HG02870 (cell line): Measurements from ENCODE around the gene MMP14.
"Not testable (repeated sequence)": the region's sequence is repeated elsewhere in the genome, so short reads cannot be mapped to it uniquely, and the experiment has no call there.

ENCODE experiments used
- ATAC-seq: cut with Tn5 transposase; IDR thresholded peaks from one replicate; pipeline ENCODE4 v1.9.1; 2021; ENCODE audit warnings: mild to moderate bottlenecking, moderate library complexity; ENCODE audit not compliant: unreplicated experiment

The MMP14 gene

DNA sequence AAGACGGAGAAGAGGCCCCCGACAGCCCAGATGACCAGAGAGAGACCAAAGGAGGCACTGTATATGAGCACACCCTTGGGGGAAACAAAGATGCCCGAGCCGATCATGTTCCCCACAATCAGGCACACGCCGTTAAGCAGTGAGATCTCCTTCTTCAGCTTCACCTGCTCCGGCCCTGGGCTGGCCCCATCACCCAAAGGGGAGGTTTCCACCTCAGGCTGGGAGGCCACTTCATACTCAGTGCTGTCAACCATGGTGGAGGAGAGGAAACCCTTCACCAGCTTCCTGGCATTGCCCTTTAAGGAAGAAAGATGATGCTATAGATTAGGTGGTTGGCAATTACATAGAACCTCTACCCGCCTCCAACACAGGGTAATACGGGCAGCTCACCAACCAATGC is 23.2 kb upstream of the MMP14 start:
- no peak for ATAC-seq

GRCh38 chr14:22814373-22814772 is 22.0 kb upstream of the MMP14 start:
- ATAC-seq, result no peak

- no peak for ATAC-seq
These were observed 21.3 kb upstream of the MMP14 start, which contains the start of gene SLC7A7 for GRCh38 chr14:22814941-22815713. Gene SLC7A7, minus strand, starts transcription at chr14:22815435. Its CDS starts 2,037 bp downstream, at chr14:22813398.

GRCh38 chr14:22819151-22819988 is 17.0 kb upstream of the MMP14 start:
- peak; percentile 41 for ATAC-seq

DNA sequence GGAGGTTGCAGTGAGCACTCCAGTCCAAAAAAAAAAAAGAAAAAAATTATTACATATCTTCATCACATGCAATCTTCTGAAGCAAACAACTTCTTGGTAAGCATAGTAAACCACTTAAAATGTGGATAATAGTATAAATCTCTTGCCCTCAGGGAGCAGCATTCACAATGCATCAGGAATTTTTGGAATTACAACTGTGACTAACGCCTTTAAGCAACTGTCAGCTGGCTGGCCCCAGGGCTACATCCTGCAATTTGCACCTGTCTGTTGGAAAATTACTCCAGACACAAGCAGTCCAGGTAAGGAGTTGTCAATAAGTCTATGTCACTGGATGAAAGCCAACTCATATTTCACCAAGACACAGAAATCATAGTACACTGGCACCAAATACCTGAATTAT is 15.7 kb upstream of the MMP14 start:
- ATAC-seq, result no peak

DNA sequence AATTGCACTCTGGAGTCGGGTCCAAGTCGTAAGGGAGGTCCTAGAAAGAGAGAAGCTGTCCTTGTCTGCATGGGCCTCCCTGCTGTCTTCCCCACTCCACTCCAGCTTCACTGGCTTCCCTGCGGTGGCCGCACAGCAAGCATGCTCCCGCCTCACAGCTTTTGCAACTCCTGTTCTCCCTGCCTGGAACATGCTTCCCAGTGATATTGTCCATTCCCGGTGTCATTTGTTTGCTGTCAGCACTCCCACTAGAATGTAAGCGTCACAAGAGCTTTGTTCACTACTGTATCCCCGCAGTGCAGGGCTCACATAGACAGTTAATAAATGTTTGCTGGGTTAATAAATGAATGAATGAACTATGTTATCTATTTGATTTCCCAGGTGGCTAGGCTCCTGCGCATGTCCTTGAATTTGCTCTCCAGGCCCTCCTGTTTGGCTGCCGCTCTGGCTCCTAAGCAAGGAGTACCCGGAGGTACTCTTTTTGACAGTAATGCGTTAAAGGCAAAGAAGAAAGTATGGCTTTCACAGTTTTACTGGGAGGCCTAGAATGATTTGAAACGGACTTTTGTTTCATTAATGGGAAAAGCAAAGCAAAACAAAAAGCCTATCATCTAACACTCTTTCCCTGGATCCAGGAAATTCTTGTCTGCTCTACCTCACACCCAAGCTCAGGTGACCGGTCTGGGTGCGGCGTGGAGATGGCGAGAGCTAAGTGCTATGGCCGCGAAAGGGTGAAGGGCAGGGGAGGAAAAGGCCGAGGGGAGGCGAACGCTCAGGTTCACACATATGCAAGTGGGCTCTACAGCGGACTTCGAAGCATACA is 15.0 kb upstream of the MMP14 start:
- no peak for ATAC-seq

GRCh38 chr14:22822016-22822570 is 14.3 kb upstream of the MMP14 start:
- ATAC-seq, result no peak

DNA sequence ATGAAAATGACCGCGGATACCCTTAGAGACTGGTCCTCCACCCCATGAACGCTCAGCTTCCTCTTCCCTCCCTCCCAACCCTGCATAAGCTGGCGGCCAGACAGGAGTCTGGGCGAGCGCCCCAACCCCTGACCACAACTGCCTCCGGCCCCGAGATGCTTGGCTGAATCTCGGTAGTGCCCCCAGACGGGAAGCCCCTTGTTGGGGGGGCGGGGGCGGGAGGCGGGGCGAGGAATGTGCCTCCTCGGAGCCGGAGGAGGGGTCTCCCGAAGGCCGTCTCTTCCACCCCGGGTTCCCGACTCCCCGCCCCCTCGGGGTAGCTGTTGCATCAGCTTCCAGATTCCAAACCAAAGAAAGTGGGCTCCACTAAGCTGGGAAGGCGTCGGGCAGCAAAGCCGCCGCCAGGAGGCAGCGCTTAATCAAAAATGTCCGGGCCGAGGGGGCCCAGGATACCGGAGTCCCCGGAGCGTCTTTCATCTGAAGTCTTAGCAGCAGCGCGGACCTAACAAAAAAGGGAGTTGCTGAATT is 13.8 kb upstream of the MMP14 start:
- ATAC-seq, result peak; percentile 52

GRCh38 chr14:22824711-22825359 is 11.6 kb upstream of the MMP14 start:
- no peak for ATAC-seq

DNA sequence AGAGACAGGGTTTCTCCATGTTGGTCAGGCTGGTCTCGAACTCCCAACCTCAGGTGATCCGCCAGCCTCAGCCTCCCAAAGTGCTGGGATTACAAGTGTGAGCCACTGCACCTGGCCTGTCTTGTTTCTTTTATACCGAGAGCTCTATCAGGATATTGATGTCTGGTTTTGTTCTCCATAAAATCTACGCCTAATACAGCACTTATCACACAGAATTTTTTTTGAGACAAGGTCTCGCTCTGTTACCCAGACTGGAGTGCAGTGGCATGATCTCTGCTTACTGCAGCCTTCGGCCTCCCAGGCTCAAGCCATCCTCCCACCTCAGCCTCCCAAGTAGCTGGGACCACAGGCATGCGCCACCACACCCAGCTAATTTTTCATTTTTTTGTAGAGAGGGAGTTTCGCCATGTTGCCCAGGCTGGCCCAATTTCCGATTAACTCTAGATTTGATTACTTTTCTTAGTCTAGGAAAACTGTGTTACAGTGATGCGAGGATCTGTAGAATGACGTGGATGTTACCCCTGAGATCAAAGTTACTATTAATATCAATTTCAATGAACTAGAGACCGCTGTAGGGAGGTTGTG is 7.2 kb upstream of the MMP14 start:
- ATAC-seq, result not testable (repeated sequence)

DNA sequence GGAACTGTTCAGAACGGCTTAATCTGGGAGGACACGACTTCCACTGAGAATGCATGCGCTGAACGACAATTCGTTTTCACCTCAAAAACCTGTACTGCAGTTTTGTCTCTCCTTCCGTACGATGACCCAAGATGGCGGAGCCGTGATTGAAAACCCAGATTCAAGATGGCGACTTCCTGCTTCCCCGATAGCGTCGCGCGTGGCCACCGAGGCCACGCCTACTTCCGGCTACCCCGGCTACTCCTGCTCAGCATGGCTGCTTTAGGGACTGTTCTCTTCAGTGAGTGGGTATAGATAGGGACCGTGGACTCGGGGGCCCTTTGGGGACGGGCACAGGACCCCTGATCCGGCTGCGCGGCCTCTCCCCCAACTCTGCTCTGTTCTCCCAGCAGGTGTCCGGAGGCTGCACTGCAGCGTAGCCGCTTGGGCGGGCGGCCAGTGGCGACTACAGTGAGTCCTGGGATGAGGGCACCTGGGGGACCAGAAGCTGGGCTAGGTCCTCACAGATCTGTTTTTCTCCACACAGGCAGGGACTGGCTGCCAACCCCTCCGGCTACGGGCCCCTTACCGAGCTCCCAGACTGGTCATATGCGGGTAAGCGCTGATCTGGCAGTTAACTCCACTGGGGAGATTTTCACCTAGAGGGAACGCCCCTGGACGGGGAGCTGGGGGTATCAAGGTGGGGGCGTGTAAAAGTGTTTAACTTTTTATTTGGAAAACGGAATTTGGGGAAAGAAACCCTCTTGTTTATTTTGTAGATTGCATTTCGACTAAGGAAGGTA is 6.5 kb upstream of the MMP14 start, which contains the start of gene MRPL52:
Gene MRPL52, plus strand, starts transcription at position 227 of the 782 bp plus-strand sequence. Its CDS starts 26 bp downstream, at position 253.
- ATAC-seq, result peak; percentile 89

GRCh38 chr14:22830443-22831010 is 5.9 kb upstream of the MMP14 start:
- ATAC-seq, result no peak

- no peak for ATAC-seq
These were observed 880 bp upstream of the MMP14 start for GRCh38 chr14:22835505-22835904.

GRCh38 chr14:22837114-22837749 is 847 bp downstream of the MMP14 start:
- ATAC-seq, result no peak

- ATAC-seq, result no peak
These were observed 1.6 kb downstream of the MMP14 start for GRCh38 chr14:22837750-22838538.

DNA sequence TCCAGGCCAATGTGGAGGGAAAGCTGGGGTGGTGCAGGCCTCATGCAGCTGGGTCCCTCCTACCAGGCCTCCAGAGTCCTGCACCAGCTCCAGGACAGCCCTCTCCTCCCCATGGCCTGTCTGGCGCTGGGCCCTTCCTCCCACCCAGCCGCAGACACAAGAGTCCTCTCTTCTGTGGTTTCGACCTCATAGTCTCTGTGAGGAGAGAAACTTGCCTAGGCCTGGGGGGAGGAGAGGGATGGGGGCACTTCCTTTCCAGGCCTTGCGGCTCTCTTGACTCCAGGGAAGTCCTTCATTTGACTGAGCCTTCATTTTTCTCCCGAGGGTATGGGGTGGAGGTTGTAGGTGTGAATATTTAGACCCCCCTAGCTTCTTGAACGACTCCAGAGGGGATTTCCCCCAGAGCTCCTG is 2.3 kb downstream of the MMP14 start:
- ATAC-seq, result no peak

- no peak for ATAC-seq
These were observed 2.9 kb downstream of the MMP14 start for GRCh38 chr14:22839159-22839779.
